Progenitor cell of endocrine pancreas (in vitro differentiated cells): ENCODE data around the gene ZNF256. TPM values are rescaled to one million over a fixed set of nuclear protein-coding genes. Genes with fewer than 3 reads are reported as not detected.

ENCODE experiments used
- DNase-seq: peaks from one replicate; pipeline ENCODE4 v3.0.0; 2021; ENCODE audit warnings: low spot score; ENCODE audit not compliant: unreplicated experiment
- H3K27ac Mint-ChIP-seq: 2 replicates; pipeline ENCODE4 v1.8.0; 2021; ENCODE audit warnings: mild to moderate bottlenecking, moderate library complexity, mixed read lengths
- H3K27me3 Mint-ChIP-seq: 2 replicates; pipeline ENCODE4 v1.8.0; 2021; ENCODE audit warnings: mixed read lengths
- H3K36me3 Mint-ChIP-seq: 2 replicates; pipeline ENCODE4 v1.8.0; 2022; ENCODE audit warnings: mixed read lengths; ENCODE audit not compliant: insufficient read depth
- H3K4me1 Mint-ChIP-seq: 2 replicates; pipeline ENCODE4 v1.8.0; 2021; ENCODE audit warnings: low read depth, mixed read lengths
- H3K4me3 Mint-ChIP-seq: 2 replicates; pipeline ENCODE4 v1.8.0; 2021; ENCODE audit warnings: low read depth, mild to moderate bottlenecking, moderate library complexity, mixed read lengths
- H3K9me3 Mint-ChIP-seq: 2 replicates; pipeline ENCODE4 v1.8.0; 2021; ENCODE audit warnings: low read depth, mixed read lengths
- total RNA-seq: library from RNA; stranded (reverse); gene quantifications from 2 replicates; pipeline ENCODE4 v1.2.1, GENCODE V29; 2021
- TF ChIP-seq, protein P1 (sequence below): fragments of 200-600 bp; sonication (generic); IDR thresholded peaks from one replicate; pipeline ENCODE4 v1.5.0; 2021; ENCODE audit warnings: antibody characterized with exemption, mild to moderate bottlenecking; ENCODE audit not compliant: unreplicated experiment

The ZNF256 gene
- total RNA-seq, 1 donor from 2014 or later = 7.3 TPM

DNA sequence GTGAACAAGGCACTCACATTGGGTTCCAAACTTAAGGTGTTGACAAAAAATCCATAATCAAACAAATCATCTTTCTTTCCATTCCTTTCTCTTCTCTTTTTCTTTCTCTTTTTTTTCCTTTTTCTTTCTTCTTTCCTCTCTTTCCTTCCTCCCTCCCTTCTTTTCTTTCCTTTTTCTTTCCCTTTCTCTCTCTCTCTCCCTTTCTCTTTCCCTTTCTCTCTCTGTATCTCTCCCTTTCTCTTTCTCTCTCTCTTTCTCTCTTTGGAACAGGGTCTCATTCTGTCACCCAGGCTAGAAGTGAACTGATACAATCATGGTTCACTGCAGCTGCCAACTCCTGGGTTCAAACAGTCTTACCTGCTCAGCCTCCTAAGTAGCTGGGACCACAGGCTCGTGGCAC is 14.3 kb upstream of the ZNF256 start:
- TF ChIP-seq, protein P1, sequence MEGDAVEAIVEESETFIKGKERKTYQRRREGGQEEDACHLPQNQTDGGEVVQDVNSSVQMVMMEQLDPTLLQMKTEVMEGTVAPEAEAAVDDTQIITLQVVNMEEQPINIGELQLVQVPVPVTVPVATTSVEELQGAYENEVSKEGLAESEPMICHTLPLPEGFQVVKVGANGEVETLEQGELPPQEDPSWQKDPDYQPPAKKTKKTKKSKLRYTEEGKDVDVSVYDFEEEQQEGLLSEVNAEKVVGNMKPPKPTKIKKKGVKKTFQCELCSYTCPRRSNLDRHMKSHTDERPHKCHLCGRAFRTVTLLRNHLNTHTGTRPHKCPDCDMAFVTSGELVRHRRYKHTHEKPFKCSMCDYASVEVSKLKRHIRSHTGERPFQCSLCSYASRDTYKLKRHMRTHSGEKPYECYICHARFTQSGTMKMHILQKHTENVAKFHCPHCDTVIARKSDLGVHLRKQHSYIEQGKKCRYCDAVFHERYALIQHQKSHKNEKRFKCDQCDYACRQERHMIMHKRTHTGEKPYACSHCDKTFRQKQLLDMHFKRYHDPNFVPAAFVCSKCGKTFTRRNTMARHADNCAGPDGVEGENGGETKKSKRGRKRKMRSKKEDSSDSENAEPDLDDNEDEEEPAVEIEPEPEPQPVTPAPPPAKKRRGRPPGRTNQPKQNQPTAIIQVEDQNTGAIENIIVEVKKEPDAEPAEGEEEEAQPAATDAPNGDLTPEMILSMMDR = no peak
- Mint-ChIP-seq H3K4me3 (no peak overlapping the region), H3K36me3 (peaks cover 20% of the 10 kb centered on the region), H3K9me3 (peaks cover 36% of the 10 kb centered on the region), H3K27me3 (no peaks in the 10 kb centered on the region), H3K4me1 (no peaks in the 10 kb centered on the region), H3K27ac (no peak overlapping the region)
- DNase-seq = no peak

DNA sequence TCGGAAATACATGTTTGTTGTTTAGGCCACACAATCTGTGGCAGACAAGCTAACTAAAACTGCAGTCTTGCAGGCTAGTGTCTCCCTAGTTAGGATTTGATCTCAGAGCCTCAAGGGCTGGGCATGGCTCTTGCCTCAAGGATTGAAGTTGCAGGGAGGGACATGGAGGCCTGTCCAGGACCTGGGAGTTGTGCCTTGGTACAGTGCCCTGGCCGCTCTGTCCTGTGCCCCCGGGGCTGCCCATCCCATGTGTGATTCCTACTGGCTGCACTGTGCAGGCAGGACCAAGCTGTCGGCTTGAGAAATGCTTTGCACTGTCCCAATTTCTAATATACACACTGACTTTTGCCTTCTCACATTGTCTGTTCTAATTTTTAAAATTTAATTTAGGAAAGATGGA is 7.5 kb upstream of the ZNF256 start:
- TF ChIP-seq, protein P1 = no peak
- Mint-ChIP-seq H3K36me3 (peaks cover 11% of the 10 kb centered on the region), H3K4me3 (no peak overlapping the region), H3K27me3 (no peaks in the 10 kb centered on the region), H3K4me1 (no peaks in the 10 kb centered on the region), H3K27ac (no peak overlapping the region), H3K9me3 (peaks cover 42% of the 10 kb centered on the region)
- no peak for DNase-seq

DNA sequence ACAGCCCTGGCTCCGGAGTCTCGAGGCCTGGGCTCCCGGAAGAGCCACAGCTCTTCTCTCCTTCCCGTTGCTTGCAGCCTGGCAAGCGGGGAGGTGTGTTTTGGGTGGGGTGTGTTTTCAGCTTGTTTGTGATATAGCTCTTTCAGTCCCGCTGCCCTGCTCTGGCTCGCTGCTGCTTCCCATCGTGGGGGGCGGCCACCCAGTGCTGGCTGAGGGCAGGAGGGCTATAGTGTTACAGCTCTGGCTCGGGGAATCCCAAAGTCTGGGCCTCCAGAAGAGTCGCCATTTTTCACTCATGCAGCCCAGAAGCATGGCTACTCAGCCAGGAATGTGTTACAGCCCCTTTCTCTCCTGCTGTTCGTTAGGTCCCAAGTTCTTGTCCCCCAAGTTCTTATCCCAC is 2.2 kb upstream of the ZNF256 start:
- Mint-ChIP-seq H3K4me3 (no peak overlapping the region), H3K27ac (no peak overlapping the region), H3K36me3 (peaks cover 26% of the 10 kb centered on the region), H3K27me3 (no peaks in the 10 kb centered on the region), H3K9me3 (peaks cover 35% of the 10 kb centered on the region), H3K4me1 (peaks cover 7% of the 10 kb centered on the region)
- DNase-seq = no peak
- TF ChIP-seq, protein P1 = no peak

DNA sequence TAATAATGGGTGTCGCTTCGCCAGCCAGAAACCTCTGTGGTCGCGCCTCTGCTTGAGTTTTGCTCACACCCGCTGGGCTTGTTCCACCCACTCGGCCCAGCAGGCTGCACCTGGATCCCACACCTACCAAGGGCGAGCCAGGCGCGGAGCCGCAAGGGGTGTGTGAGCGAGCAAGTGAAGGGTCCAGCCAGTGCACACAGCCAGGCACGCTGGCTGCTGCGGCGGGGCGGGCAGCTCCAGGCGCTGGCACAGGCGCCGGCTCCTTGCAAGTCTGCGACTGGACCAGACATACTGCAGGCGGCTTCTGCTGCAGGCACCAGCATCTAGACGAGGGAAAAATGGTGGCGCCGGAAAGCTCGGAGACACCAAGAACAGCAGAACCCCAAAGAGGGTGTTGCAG is 1.8 kb upstream of the ZNF256 start:
- Mint-ChIP-seq H3K4me1 (peaks cover 7% of the 10 kb centered on the region), H3K36me3 (peaks cover 30% of the 10 kb centered on the region), H3K9me3 (peaks cover 35% of the 10 kb centered on the region), H3K27me3 (no peaks in the 10 kb centered on the region), H3K4me3 (no peak overlapping the region), H3K27ac (no peak overlapping the region)
- TF ChIP-seq, protein P1 = no peak
- no peak for DNase-seq

DNA sequence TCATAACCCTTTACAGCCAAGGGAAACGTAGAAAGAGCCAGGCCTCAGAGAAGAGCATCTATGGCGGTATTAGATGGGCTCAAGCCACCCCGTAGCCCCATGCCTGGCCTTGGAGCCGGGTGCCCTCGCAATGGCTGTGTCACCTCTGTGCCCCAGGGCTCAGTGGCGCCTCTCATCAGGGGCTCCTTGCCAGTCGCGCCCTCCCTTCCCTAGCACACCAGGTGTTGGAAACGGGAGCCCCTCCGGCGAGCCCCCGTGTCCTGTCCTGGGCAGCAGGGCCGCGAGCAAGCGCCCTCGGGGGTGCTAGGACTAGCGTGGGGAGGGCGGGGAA is 453 bp downstream of the ZNF256 start:
- no peak for DNase-seq
- TF ChIP-seq, protein P1 = no peak
- H3K27ac Mint-ChIP-seq = peak overlapping the region; percentile 92
- no peaks in the 10 kb centered on the region for H3K27me3 Mint-ChIP-seq
- H3K36me3 Mint-ChIP-seq = peaks cover 52% of the 10 kb centered on the region
- peak overlapping the region; percentile 93 for H3K4me3 Mint-ChIP-seq
- H3K9me3 Mint-ChIP-seq = peaks cover 45% of the 10 kb centered on the region
- H3K4me1 Mint-ChIP-seq = peaks cover 7% of the 10 kb centered on the region
